Mucosa of descending colon (tissue), 3 donors: ENCODE measurements around the gene MTFR2. TPM values are rescaled to one million over a fixed set of nuclear protein-coding genes. Genes with fewer than 3 reads are reported as not detected.

ENCODE experiments used
- ATAC-seq: fragments of 200-7000 bp; cut with Tn5 transposase; one replicate; pipeline ENCODE4 v1.9.1; 2020; ENCODE audit warnings: mild to moderate bottlenecking, moderate library complexity
- DNase-seq, 3 donors: peaks; one replicate each; pipeline ENCODE4 v3.0.0-alpha.2; 2020
- H3K36me3 ChIP-seq: fragments of 200-600 bp; one replicate; pipeline ENCODE4 v1.8.0; 2021; ENCODE audit warnings: low read depth, mild to moderate bottlenecking
- H3K4me1 ChIP-seq: fragments of 200-600 bp; one replicate; pipeline ENCODE4 v1.8.0; 2021; ENCODE audit warnings: low read depth, mild to moderate bottlenecking
- H3K4me3 ChIP-seq: fragments of 200-600 bp; one replicate; pipeline ENCODE4 v1.8.0; 2021; ENCODE audit warnings: mild to moderate bottlenecking
- H3K9me3 ChIP-seq: fragments of 200-600 bp; one replicate; pipeline ENCODE4 v1.8.0; 2021; ENCODE audit warnings: mild to moderate bottlenecking
- CTCF ChIP-seq: fragments of 200-600 bp; IDR thresholded peaks from one replicate; pipeline ENCODE4 v1.8.0; 2022; ENCODE audit warnings: antibody characterized with exemption, mild to moderate bottlenecking
- intact Hi-C, 2 donors: fragments of 100-400 bp; cut with DNase I in 1 of 2; cut with micrococcal nuclease in 1 of 2; formaldehyde crosslinking; loops; one replicate each; pipeline versions ENCODE4 v1.11.0 to v1.11.1; 2022; cut with DNase I, micrococcal nuclease
- long read RNA-seq, 2 donors: library from polyadenylated mRNA; unstranded; transcript quantifications; one replicate each; pipeline ENCODE4 v2.0.0, GENCODE V29; 2019 to 2021
- total RNA-seq, 3 donors: library from RNA; stranded (reverse); fragmentation: NEBNext Ultra II Directional in 2 of 3; extraction: Animal tissue kit (Norgen Biotek cat#: 25700) in 2 of 3; gene quantifications; one replicate each; pipeline versions ENCODE4 v1.2.1 to v1.2.4, GENCODE V29; 2021 to 2023
- donor health status: DM: no; HTN: no; CAD: no; lungs with moderate emphysema.
- donor health status: DM: no; HTN: no; CAD: no.
- donor health status: DM: no; HTN: yes; CAD: no.

MTFR2 gene
- total RNA-seq = 1 to 10 TPM; 2.2 to 5.1 (median 2.6) TPM
- long read RNA-seq, donor 1 = 0 reads
- long read RNA-seq, donor 2, partial matches to known transcripts = 0 of 2 reads
- long read RNA-seq, donor 2, other reads (novel, unspliced or antisense) = 1 of 2 reads

- Histone ChIP-seq H3K36me3 (no peaks in the 10 kb centered on the region), H3K4me1 (peaks cover 15% of the 10 kb centered on the region), H3K4me3 (peak within 1 kb of the TSS; percentile 47), H3K9me3 (no peaks in the 10 kb centered on the region)
- intact Hi-C loops = no loop called here
- TF ChIP-seq CTCF = peak; percentile 13
- DNase-seq (peak; percentile 93 to 98 (median 95)), ATAC-seq (peak; percentile 98)
Observed at GRCh38 chr6:136249811-136250685, at the start of gene MTFR2. Gene MTFR2 (minus strand): TSS chr6:136250311. CDS start chr6:136249099, 1,212 bp downstream.

GRCh38 chr6:136294621-136295020 is 44.5 kb upstream of the MTFR2 start:
- intact Hi-C loops = no loop called here
- H3K36me3 ChIP-seq = no peaks in the 10 kb centered on the region
- H3K4me3 ChIP-seq = no peak overlapping the region
- DNase-seq = no peak
- H3K9me3 ChIP-seq = no peaks in the 10 kb centered on the region
- TF ChIP-seq CTCF = no peak
- H3K4me1 ChIP-seq = peaks cover 6% of the 10 kb centered on the region
- no peak for ATAC-seq

GRCh38 chr6:136290410-136291010 is 40.4 kb upstream of the MTFR2 start:
- Histone ChIP-seq H3K4me3 (peak overlapping the region; percentile 95), H3K4me1 (peaks cover 32% of the 10 kb centered on the region), H3K36me3 (no peaks in the 10 kb centered on the region), H3K9me3 (no peaks in the 10 kb centered on the region)
- peak; percentile 78 to 86 (median 79) for DNase-seq
- ATAC-seq = peak; percentile 51
- intact Hi-C loops = no loop called here
- no peak for TF ChIP-seq CTCF

- Histone ChIP-seq H3K4me3 (peak within 1 kb of the TSS; percentile 95), H3K36me3 (no peaks in the 10 kb centered on the region), H3K9me3 (no peaks in the 10 kb centered on the region), H3K4me1 (peaks cover 37% of the 10 kb centered on the region)
- intact Hi-C loops = no loop called here
- ATAC-seq (peak; percentile 93), DNase-seq (peak; percentile 100)
- no peak for TF ChIP-seq CTCF
Observed at GRCh38 chr6:136289579-136290409, 39.7 kb upstream of the MTFR2 start, which contains the start of gene BCLAF1. Gene BCLAF1 (minus strand): TSS chr6:136289846. CDS start chr6:136279866, 9,980 bp downstream.

- Histone ChIP-seq H3K4me1 (peaks cover 42% of the 10 kb centered on the region), H3K9me3 (no peaks in the 10 kb centered on the region), H3K4me3 (peak overlapping the region; percentile 95), H3K36me3 (no peaks in the 10 kb centered on the region)
- DNase-seq = peak; percentile 94 to 95 (median 95)
- TF ChIP-seq CTCF = no peak
- peak; percentile 85 for ATAC-seq
- intact Hi-C loops = no loop called here
Observed at GRCh38 chr6:136289327-136289578, 39.1 kb upstream of the MTFR2 start.
